NCI-H526 (cell line): ENCODE data around the gene DNTT.

ENCODE experiments used
- DNase-seq, 2 experiments: peaks; one replicate each; lab custom pipeline; 2025; lab: John Stamatoyannopoulos, UW

Gene DNTT

DNA sequence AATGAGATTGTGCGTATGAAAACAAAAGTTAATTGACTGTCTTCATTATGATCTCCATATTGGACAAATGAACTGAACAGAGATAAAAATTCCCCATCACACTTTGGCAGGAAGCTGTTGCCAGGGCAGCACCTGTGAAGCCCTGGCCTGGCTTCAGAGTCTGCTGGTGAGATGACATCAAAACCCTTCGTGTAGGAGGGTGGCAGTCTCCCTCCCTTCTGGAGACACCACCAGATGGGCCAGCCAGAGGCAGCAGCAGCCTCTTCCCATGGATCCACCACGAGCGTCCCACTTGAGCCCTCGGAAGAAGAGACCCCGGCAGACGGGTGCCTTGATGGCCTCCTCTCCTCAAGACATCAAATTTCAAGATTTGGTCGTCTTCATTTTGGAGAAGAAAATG lies at the start of gene DNTT:
Gene DNTT, plus strand, starts transcription at position 205 of the 400 bp plus-strand sequence. Its CDS starts 64 bp downstream, at position 269.
- DNase-seq, result no peak

DNA sequence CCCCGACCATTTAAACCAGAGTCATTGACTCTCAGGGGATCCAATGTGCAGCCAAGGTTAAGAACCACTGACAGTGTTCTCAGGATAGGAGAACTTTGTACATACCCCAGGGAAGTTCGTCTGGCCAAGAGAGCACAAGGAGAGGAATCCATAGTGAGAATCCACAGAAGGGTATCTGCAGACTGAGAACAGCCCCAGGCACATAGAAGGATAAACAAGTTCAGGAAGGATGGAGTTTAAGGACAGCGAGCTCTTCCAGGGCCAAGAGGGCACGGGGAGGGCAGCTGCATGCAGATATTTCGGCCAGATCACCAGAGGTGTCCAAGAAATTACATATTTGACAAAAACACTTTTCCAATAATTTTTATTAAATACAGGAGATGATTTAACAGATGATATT lies 49.3 kb upstream of the DNTT start:
- no peak for DNase-seq

DNA sequence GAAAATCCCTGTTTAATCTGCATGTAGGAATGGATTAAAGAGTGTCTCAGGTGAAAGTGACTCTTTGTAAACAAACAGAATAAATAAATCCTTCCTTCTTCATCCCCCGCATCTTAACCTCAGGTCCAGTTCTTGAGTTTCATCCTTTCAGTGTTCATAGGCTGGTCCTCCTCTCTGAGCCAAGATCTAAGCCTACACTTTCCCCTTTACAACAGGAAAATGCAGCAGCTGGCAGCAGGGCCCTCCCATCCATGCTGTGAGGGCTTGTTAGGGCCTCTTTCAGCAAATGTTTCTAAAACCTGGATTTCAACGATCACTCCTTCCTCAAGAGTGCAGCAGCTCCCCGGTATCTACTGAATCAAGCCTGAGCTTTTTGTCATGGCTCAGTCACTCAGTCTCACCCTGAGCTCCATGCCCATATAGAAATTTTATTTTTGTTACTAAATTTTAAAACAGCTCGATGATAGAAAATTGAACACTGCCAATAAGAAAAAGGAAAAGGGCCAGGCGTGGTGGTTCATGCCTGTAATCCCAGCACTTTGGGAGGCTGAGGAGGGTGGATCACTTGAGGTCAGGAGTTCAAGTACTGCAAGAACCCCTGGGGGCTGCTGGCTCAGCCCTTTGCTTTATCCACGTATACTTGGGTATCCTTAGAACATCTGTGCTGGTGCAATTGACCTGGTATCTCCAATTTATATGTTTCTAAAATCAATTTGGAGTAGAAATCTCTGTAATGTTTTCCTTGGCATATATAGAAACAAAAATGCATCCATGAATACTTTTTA lies 48.5 kb upstream of the DNTT start:
- no peak for DNase-seq

- no peak for DNase-seq
These were observed 46.3 kb upstream of the DNTT start for GRCh38 chr10:96257944-96258343.

- DNase-seq, result no peak
These were observed 45.1 kb upstream of the DNTT start for GRCh38 chr10:96259150-96259549.

- DNase-seq, result peak in 1 of 2 experiments; percentile 28
These were observed 44.2 kb upstream of the DNTT start for GRCh38 chr10:96260014-96260413.

DNA sequence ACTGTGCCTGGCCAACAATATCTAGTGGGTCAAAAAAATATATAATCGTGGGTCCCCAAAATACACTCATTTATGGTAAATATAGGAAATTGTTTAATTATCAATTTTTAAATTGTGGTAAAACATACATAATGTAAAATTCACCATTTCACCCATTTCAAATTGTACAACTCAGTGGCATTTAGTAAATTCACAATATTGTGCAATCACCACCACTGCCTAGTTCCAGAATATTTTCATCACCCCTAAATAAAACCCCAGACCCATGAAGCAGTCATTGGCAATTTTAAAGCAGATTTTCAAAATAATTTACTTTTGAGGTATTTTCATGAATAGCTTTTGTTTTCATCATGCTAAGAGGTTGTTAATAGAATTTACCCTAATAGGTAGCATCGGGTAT lies 43.1 kb upstream of the DNTT start:
- DNase-seq, result no peak

DNA sequence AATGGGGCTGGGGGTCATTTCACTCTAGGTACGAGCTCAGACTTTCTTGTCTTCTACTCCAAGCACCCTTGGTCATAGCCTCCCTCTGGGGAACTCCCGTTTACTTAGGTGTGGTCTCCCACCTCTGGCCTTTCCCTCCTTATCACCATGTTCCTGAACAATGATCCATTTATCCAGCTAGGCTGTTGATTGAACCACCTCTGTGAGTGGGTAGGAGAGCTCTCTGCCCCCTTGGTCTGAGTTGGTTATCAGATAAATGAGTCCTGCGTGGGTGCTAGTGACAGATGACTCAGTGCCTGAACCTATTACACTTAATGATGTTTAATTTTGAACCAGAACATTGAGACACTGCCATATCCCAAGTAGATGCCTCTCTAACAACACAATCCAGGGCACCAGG lies 42.3 kb upstream of the DNTT start:
- DNase-seq, result no peak

- DNase-seq, result no peak
These were observed 41.1 kb upstream of the DNTT start for GRCh38 chr10:96263176-96263575.

GRCh38 chr10:96263669-96264068 lies 40.6 kb upstream of the DNTT start:
- no peak for DNase-seq

GRCh38 chr10:96264938-96265337 lies 39.3 kb upstream of the DNTT start:
- no peak for DNase-seq

- DNase-seq, result no peak
These were observed 38.0 kb upstream of the DNTT start for GRCh38 chr10:96266118-96266770.

DNA sequence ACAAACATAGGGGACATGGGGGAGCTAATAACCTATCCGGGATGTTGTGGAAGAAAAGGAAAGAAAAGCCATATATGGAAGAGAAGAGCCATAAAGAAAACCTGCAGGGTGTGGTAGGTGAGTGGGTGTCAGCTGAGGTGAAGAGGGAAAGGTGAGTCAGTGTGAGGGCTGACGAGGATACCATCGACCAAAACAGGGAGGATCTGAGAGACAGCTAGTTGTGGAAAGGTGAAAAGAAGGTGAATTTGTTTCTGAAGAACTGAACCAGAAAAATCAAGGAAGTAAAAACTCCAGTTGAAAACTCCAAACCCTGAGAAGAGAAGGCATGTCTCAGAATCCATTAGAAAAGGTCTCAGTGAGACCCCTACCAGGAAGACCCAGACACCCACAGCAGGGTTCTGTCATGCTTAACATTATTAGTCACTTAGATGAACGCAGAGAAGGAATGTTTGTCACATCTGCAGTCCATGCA lies 37.0 kb upstream of the DNTT start:
- no peak for DNase-seq

- no peak for DNase-seq
These were observed 35.8 kb upstream of the DNTT start for GRCh38 chr10:96268341-96268909.

DNA sequence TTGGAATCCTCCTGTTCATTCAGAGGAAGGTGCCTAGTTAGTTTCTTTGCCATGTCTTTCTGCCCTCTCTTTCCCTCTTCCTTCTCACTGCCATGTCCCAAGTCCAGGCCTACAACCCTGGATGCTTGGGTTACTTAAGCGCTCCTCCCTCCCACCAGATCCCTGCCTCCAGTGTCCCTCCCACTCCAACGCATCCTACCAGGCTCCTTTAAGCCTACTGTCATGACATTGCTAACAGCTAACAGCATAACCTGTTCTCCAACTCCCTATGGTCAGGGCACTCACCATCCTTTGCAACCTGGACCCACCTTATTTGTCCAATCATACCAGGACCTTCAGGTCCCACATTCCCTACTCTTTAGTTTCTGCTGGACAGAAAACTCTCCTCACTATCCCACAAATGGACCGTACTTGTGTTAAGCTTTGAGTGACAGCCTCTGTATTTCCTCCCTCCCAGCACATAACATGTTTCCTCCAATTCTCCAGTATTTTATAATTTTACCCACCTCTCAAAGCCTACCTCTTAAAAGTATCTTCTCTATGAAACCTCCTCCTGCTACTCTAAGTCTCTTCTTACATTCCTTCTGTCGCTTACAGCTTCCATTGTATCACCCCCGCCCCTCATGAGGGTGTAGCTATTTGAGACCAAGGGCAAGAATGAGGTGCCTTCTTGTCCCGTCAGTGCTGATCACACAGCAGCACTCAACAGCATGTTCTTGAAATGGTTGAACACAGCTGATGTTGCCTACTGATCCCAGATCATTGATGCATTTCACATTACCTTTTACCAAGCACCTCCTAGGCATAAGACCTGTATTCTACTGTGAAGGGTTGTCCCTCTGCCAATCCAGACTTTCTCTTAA lies 34.6 kb upstream of the DNTT start:
- no peak for DNase-seq

DNA sequence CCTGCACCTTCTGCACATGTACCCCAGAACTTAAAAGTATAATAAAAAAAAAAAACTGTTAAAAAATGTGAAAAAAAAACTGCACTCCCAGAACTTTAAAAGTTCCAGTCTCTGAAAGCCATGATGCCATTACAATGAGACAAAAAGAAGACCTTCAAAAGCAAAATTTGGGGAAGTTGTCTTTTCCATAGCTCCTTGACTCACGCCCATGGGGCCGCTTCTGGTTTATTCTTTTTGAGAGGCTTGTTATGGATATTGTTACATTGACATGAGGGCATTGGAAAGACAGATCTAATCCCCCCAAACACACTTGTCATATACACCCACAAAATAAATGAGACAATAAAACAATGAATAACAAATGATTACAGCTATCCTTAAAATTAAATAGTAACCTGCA lies 33.7 kb upstream of the DNTT start:
- DNase-seq, result no peak

DNA sequence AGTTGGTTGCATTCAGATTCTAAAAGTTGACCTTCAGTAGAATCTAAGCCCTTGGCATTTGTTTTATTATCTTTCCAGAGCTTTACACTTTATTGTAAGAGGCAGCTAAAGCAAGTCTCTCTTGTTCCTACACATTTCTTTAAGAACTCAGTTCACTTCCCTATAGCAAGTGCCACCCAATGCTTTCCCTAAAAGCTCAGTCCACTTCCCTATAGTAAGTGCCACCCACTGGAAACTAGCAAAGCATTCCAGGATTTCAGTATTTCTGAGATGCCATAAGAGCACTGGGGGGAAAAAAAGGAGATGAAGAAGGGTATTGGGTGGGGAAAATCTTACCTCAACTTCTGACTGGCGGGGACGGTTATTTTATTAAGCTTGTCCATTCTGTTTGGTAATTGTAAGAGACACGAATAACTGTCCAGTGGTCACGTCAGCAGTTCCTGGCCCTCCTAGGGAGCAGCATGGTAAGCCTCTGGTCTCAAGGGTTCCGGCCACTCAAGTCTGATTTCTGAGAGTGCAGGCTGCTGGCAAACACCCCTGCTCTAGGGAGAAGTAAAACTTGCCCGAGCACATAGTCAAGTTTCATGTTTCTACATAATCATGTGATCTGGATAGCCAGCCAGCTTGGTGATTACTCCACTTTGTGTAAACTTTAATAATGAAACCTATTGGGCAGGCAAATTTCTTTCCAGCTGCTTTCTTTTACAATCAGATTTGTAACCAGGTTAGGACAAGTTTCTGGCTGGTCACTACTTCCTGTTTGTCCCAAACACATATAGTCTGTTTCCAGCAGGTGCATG lies 33.0 kb upstream of the DNTT start, which contains the start of gene BLNK:
Gene BLNK, minus strand, starts transcription at position 554 of the 800 bp plus-strand sequence. Its CDS starts 171 bp downstream, at position 383.
- DNase-seq, result peak in 1 of 2 experiments; percentile 16

- DNase-seq, result no peak
These were observed 31.6 kb upstream of the DNTT start for GRCh38 chr10:96272316-96273280.

DNA sequence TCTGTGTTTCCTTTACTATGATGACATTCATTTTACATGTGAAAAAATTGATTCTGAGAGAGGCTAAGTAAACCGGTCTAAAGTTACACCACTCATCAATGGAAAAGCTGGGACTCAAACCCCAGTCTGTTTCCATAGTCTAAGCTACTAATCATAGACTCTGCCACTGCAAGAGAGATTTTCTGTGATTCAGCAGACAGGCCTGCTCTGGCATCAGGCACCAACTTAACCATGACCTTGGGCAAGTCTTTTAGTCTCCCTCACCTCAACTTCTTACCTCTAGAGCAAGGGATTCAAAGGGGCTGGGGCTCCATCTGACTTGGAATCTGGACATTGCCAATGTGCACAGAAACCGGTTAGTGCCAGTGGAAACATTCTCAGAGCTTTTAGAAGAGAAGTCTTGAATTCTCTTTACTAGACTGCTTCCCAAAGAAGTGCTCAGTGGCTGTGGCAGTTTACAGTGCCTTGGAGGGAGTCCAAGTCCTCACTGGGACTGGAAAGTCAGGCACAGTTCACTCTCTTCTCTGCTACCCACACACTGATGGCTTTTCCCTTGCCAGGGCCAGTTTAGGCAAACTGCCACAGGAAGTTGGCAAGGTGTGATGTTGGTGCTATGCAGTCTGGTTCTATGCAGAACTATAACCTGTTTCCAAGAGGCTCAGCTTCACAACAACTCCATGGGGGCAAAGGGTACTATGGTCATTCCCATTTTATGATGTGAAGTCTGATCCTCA lies 28.4 kb upstream of the DNTT start:
- DNase-seq, result no peak
